NCI-H2029 (cell line): ENCODE results near the gene ALDH1A1.

Source experiments
- DNase-seq: peaks from one replicate; lab custom pipeline; 2025; lab: John Stamatoyannopoulos, UW

Gene ALDH1A1

GRCh38 chr9:72855890-72856523 lies 96.8 kb downstream of the ALDH1A1 start:
- DNase-seq, result no peak

GRCh38 chr9:72855321-72855720 lies 97.5 kb downstream of the ALDH1A1 start:
- no peak for DNase-seq
